Colonic mucosa (tissue), 4 donors: Measurements from ENCODE around the gene RFX8. TPM values are rescaled to one million over a fixed set of nuclear protein-coding genes. Genes with fewer than 3 reads are reported as not detected.

Source experiments
- DNase-seq: peaks from one replicate; pipeline ENCODE4 v3.0.0-alpha.2; 2020
- H3K27ac ChIP-seq: fragments of 200-600 bp; one replicate; pipeline ENCODE4 v1.8.0; 2021
- H3K27me3 ChIP-seq: fragments of 200-600 bp; one replicate; pipeline ENCODE4 v1.8.0; 2021
- H3K36me3 ChIP-seq: fragments of 200-600 bp; one replicate; pipeline ENCODE4 v1.8.0; 2021
- H3K4me1 ChIP-seq: fragments of 200-600 bp; one replicate; pipeline ENCODE4 v1.8.0; 2021; ENCODE audit warnings: mild to moderate bottlenecking
- H3K4me3 ChIP-seq: fragments of 200-600 bp; one replicate; pipeline ENCODE4 v1.8.0; 2021
- H3K9ac ChIP-seq, 2 donors: one replicate each; pipeline ENCODE4 v1.7.0; 2013; ENCODE audit warnings: control low read depth in 2 of 2, low read depth in 2 of 2, low read length in 2 of 2
- H3K9me3 ChIP-seq: fragments of 200-600 bp; one replicate; pipeline ENCODE4 v1.8.0; 2021
- CTCF ChIP-seq: fragments of 200-600 bp; IDR thresholded peaks from one replicate; pipeline ENCODE4 v1.8.0; 2022; ENCODE audit warnings: antibody characterized with exemption, mild to moderate bottlenecking
- intact Hi-C: fragments of 100-400 bp; cut with DNase I; formaldehyde crosslinking; loops from one replicate; pipeline ENCODE4 v1.14.1; 2022
- total RNA-seq, 2 donors: library from RNA; stranded (reverse); fragmentation: NEBNext Ultra II Directional in 1 of 2; extraction: Animal tissue kit (Norgen Biotek cat#: 25700) in 1 of 2; gene quantifications; one replicate each; pipeline ENCODE4 v1.2.1, GENCODE V29; 2021
- donor health status: healthy.
- donor health status: DM: no; HTN: no; CAD: no.
- donor health status: DM: no; HTN: no; CAD: no.

RFX8 gene
- total RNA-seq, 2 donors from 2014 or later = not detected

- no peak overlapping the region for H3K27ac ChIP-seq
- intact Hi-C loops = no loop called here
- H3K36me3 ChIP-seq = no peaks in the 10 kb centered on the region
- TF ChIP-seq CTCF = no peak
- no peak overlapping the region for H3K9ac ChIP-seq
- no peaks in the 10 kb centered on the region for H3K4me1 ChIP-seq
- H3K9me3 ChIP-seq = no peaks in the 10 kb centered on the region
- H3K4me3 ChIP-seq = no peak overlapping the region
- DNase-seq = no peak
- no peaks in the 10 kb centered on the region for H3K27me3 ChIP-seq
These were observed 41.4 kb downstream of the RFX8 start for GRCh38 chr2:101433465-101433864.

GRCh38 chr2:101432411-101433181, 42.3 kb downstream of the RFX8 start:
- H3K36me3 ChIP-seq = no peaks in the 10 kb centered on the region
- H3K4me1 ChIP-seq = no peaks in the 10 kb centered on the region
- H3K9me3 ChIP-seq = no peaks in the 10 kb centered on the region
- intact Hi-C loops = no loop called here
- TF ChIP-seq CTCF = no peak
- no peak overlapping the region for H3K4me3 ChIP-seq
- no peak overlapping the region for H3K9ac ChIP-seq
- H3K27me3 ChIP-seq = no peaks in the 10 kb centered on the region
- DNase-seq = no peak
- H3K27ac ChIP-seq = no peak overlapping the region

GRCh38 chr2:101431486-101431885, 43.4 kb downstream of the RFX8 start:
- no peaks in the 10 kb centered on the region for H3K9me3 ChIP-seq
- H3K4me3 ChIP-seq = no peak overlapping the region
- intact Hi-C loops = no loop called here
- H3K36me3 ChIP-seq = no peaks in the 10 kb centered on the region
- H3K9ac ChIP-seq = no peak overlapping the region
- H3K4me1 ChIP-seq = no peaks in the 10 kb centered on the region
- no peak for TF ChIP-seq CTCF
- no peaks in the 10 kb centered on the region for H3K27me3 ChIP-seq
- H3K27ac ChIP-seq = no peak overlapping the region
- DNase-seq = no peak

GRCh38 chr2:101430156-101430555, 44.8 kb downstream of the RFX8 start:
- H3K4me3 ChIP-seq = no peak overlapping the region

GRCh38 chr2:101429453-101429852, 45.5 kb downstream of the RFX8 start:
- intact Hi-C loops = no loop called here
- no peak for DNase-seq
- Histone ChIP-seq H3K27ac (no peak overlapping the region), H3K36me3 (no peaks in the 10 kb centered on the region), H3K27me3 (no peaks in the 10 kb centered on the region), H3K4me1 (no peaks in the 10 kb centered on the region), H3K4me3 (no peak overlapping the region), H3K9ac (no peak overlapping the region), H3K9me3 (no peaks in the 10 kb centered on the region)
- TF ChIP-seq CTCF = no peak

More at GRCh38 chr2:101430156-101430555, 44.8 kb downstream of the RFX8 start:
- no peak for DNase-seq
- Histone ChIP-seq H3K36me3 (no peaks in the 10 kb centered on the region), H3K9ac (no peak overlapping the region), H3K9me3 (no peaks in the 10 kb centered on the region), H3K27ac (no peak overlapping the region), H3K27me3 (no peaks in the 10 kb centered on the region), H3K4me1 (no peaks in the 10 kb centered on the region)
- TF ChIP-seq CTCF = no peak
- intact Hi-C loops = no loop called here
